Measurements from ENCODE around the gene ANKRD40CL. TPM values are rescaled to one million over a fixed set of nuclear protein-coding genes. Genes with fewer than 3 reads are reported as not detected.

ANKRD40CL gene
- total RNA-seq, 1 donor from 2014 or later, result 0.42 TPM

DNA sequence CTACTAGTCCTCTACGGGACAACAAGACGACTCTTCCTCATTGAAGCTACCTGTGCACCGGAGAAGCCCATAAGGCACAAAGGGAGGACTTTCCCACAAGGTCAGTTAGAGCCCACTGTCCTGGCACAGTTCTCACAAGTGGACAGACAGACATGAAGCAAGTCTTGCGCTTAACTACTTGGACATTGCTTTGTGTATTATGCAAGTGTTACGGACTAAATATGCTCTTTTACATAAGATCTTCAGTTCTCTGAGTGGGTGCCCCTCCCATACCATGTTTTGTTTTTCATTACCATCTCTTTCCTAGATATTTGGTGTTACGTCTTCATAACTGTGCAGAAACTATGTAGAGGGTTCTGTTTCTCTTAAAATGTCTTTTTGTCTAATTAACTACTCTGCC lies 18.1 kb downstream of the ANKRD40CL start:
- no peaks in the 10 kb centered on the region for H3K9me3 Mint-ChIP-seq
- ATAC-seq (ENCODE audit: low read depth) (no peak), DNase-seq (no peak)
- no peaks in the 10 kb centered on the region for H3K27me3 Mint-ChIP-seq
- no peak overlapping the region for H3K4me3 Mint-ChIP-seq
- no peak for TF ChIP-seq CTCF (IDR thresholded peaks at IDR 0.05)
- intact Hi-C loops (cut with micrococcal nuclease), result no loop called here
- no peak overlapping the region for H3K27ac Mint-ChIP-seq
- CTCF ChIA-PET, result no interaction called here
- POLR2A ChIA-PET, result interaction anchor here (0.6 kb wide), 1 partner anchor 9 kb away, joined by 3 read pairs; no protein-coding TSS in a partner anchor
- peaks cover 89% of the 10 kb centered on the region for H3K36me3 Mint-ChIP-seq (ENCODE audit: low read depth)
- H3K4me1 Mint-ChIP-seq, result no peaks in the 10 kb centered on the region

- POLR2A ChIA-PET, result no interaction called here
- ATAC-seq (ENCODE audit: low read depth) (no peak), DNase-seq (no peak)
- H3K4me3 Mint-ChIP-seq, result no peak overlapping the region
- H3K9me3 Mint-ChIP-seq, result no peaks in the 10 kb centered on the region
- intact Hi-C loops (cut with micrococcal nuclease), result no loop called here
- CTCF ChIA-PET, result no interaction called here
- no peaks in the 10 kb centered on the region for H3K4me1 Mint-ChIP-seq
- TF ChIP-seq CTCF (IDR thresholded peaks at IDR 0.05), result no peak
- H3K36me3 Mint-ChIP-seq (ENCODE audit: low read depth), result peaks cover 91% of the 10 kb centered on the region
- H3K27ac Mint-ChIP-seq, result no peak overlapping the region
- H3K27me3 Mint-ChIP-seq, result no peaks in the 10 kb centered on the region
Measured at GRCh38 chr17:50745631-50746030, 21.7 kb downstream of the ANKRD40CL start.

GRCh38 chr17:50739098-50739497 lies 28.2 kb downstream of the ANKRD40CL start:
- Mint-ChIP-seq H3K4me3 (no peak overlapping the region), H3K36me3 (ENCODE audit: low read depth) (peaks cover 78% of the 10 kb centered on the region), H3K9me3 (no peaks in the 10 kb centered on the region), H3K27ac (no peak overlapping the region), H3K4me1 (peaks cover 17% of the 10 kb centered on the region), H3K27me3 (no peaks in the 10 kb centered on the region)
- no peak for TF ChIP-seq CTCF (IDR thresholded peaks at IDR 0.05)
- ChIA-PET CTCF (no interaction called here), POLR2A (no interaction called here)
- ATAC-seq (ENCODE audit: low read depth) (no peak), DNase-seq (no peak)
- intact Hi-C loops (cut with micrococcal nuclease), result no loop called here

DNA sequence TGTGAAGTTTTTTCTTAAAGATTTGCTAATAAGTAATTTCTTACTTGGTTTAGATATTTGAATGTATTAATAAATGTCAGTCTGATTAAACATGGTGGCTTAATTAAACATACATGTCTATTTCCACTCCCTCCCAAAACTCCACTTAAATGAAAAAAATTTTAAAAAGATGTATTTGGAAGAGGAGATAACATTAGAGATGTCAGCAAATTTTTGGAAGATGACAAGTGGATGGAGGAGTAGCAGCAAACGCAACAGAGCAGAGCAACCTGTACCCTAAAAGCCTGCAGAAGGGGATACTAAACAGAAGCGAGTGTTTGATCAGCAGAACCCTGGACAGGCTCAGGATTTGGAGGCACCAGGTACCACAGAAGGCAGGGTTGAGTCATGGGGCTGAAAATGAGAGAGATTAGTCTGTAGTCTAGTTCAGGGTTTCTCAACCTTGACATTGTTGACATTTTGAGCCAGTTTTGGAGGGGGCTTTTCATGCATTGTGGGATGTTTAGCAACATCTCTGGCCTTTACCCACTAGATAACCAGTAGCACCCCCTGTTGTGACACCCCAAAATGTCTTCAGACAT lies 30.1 kb downstream of the ANKRD40CL start:
- ChIA-PET CTCF (no interaction called here), POLR2A (no interaction called here)
- DNase-seq, result no peak
- H3K9me3 Mint-ChIP-seq, result no peaks in the 10 kb centered on the region
- no peak for ATAC-seq (ENCODE audit: low read depth)
- peaks cover 67% of the 10 kb centered on the region for H3K36me3 Mint-ChIP-seq (ENCODE audit: low read depth)
- H3K27me3 Mint-ChIP-seq, result no peaks in the 10 kb centered on the region
- H3K4me1 Mint-ChIP-seq, result peaks cover 25% of the 10 kb centered on the region
- peak overlapping the region; percentile 46 for H3K27ac Mint-ChIP-seq
- no peak overlapping the region for H3K4me3 Mint-ChIP-seq
- TF ChIP-seq CTCF (IDR thresholded peaks at IDR 0.05), result no peak
- intact Hi-C loops (cut with micrococcal nuclease), result no loop called here

GRCh38 chr17:50735287-50735686 lies 32.0 kb downstream of the ANKRD40CL start:
- ChIA-PET POLR2A (no interaction called here), CTCF (interaction anchor here (0.9 kb wide), 1 partner anchor 10 kb away, joined by 3 read pairs; no protein-coding TSS in a partner anchor)
- Mint-ChIP-seq H3K27me3 (no peaks in the 10 kb centered on the region), H3K27ac (no peak overlapping the region), H3K4me3 (no peak overlapping the region), H3K9me3 (no peaks in the 10 kb centered on the region), H3K36me3 (ENCODE audit: low read depth) (peaks cover 53% of the 10 kb centered on the region), H3K4me1 (peaks cover 41% of the 10 kb centered on the region)
- ATAC-seq (ENCODE audit: low read depth) (no peak), DNase-seq (no peak)
- intact Hi-C loops (cut with micrococcal nuclease), result no loop called here
- no peak for TF ChIP-seq CTCF (IDR thresholded peaks at IDR 0.05)

All from activated B cell treated with CpG ODN at 0.5 μM for 24 hours (primary cell).